ENCODE measurements around the gene ETV1.

ETV1 gene

DNA sequence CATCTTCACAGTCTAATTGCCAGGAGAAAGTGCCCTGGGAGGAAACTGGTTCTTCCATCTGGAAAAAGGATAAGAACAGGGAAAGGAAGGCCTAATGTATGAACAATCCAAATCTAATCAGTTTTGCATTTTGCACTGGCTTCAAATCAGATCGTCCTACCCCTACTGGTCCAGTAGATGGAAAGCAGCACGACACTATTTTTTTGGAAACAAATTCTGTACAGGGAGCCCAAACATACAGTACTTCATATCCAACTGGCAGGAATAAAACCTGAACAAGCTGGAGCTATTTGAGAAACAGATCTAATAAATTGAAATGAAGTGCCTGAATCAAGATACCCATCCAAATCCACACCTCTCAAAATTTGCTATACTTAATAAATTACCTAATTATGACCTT, 36.5 kb downstream of the ETV1 start:
- TF ChIP-seq, protein P1, sequence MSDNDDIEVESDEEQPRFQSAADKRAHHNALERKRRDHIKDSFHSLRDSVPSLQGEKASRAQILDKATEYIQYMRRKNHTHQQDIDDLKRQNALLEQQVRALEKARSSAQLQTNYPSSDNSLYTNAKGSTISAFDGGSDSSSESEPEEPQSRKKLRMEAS (IDR thresholded peaks at IDR 0.05) = no peak
- TF ChIP-seq USF1 (IDR thresholded peaks at IDR 0.05) (no peak), YY1 (IDR thresholded peaks at IDR 0.05; ENCODE audit: low read depth) (no peak), FOXM1 (IDR thresholded peaks at IDR 0.05; ENCODE audit: borderline replicate concordance, low read depth) (no peak), TAF1 (IDR thresholded peaks at IDR 0.05; ENCODE audit: low read depth) (no peak), NFIC (IDR thresholded peaks at IDR 0.05) (no peak), EP300 (IDR thresholded peaks at IDR 0.05; ENCODE audit: borderline replicate concordance) (no peak)

- no peak for TF ChIP-seq EP300 (IDR thresholded peaks at IDR 0.05; ENCODE audit: borderline replicate concordance)
- no peak for TF ChIP-seq EGR1 (IDR thresholded peaks at IDR 0.05)
- TF ChIP-seq, protein P1 (IDR thresholded peaks at IDR 0.05) = no peak
- TF ChIP-seq TEAD4 (IDR thresholded peaks at IDR 0.05) = no peak
- no peak for TF ChIP-seq USF1 (IDR thresholded peaks at IDR 0.05)
- TF ChIP-seq CREB1 (IDR thresholded peaks at IDR 0.05; ENCODE audit: low read depth) = no peak
- TF ChIP-seq FOXM1 (IDR thresholded peaks at IDR 0.05; ENCODE audit: borderline replicate concordance, low read depth) = no peak
- TF ChIP-seq NFIC (IDR thresholded peaks at IDR 0.05) = no peak
- TF ChIP-seq RAD21 (IDR thresholded peaks at IDR 0.05; ENCODE audit: low read depth) = no peak
- TF ChIP-seq TCF12 (IDR thresholded peaks at IDR 0.05; ENCODE audit: low read depth) = no peak
These were observed 39.5 kb downstream of the ETV1 start for GRCh38 chr7:13949939-13950338.

DNA sequence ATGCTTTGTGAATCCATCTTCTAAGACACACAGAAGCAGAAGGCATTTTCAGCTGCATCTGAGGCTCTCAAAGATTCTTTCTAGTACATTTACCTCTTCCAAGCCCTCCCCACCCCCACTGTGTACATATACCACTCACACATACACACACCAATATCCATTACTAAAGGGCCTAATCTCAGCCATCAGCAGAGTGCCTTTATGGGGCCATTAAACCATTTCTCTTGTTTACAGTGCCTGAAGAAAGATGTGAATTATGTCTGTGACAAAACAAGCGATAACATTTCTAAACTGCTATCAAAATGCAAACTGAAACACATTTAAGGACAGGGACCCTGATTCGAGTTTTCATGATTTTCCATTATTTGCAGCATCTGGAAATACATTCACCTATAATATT, 40.0 kb downstream of the ETV1 start:
- TF ChIP-seq CEBPB (IDR thresholded peaks at IDR 0.05) = no peak
- no peak for TF ChIP-seq TCF12 (IDR thresholded peaks at IDR 0.05; ENCODE audit: low read depth)
- TF ChIP-seq RAD21 (IDR thresholded peaks at IDR 0.05; ENCODE audit: low read depth) = no peak
- no peak for TF ChIP-seq ZBTB7A (IDR thresholded peaks at IDR 0.05; ENCODE audit: low read depth)
- TF ChIP-seq NFIC (IDR thresholded peaks at IDR 0.05) = no peak
- no peak for TF ChIP-seq USF1 (IDR thresholded peaks at IDR 0.05)
- no peak for TF ChIP-seq CREB1 (IDR thresholded peaks at IDR 0.05; ENCODE audit: low read depth)
- TF ChIP-seq TAF1 (IDR thresholded peaks at IDR 0.05; ENCODE audit: low read depth) = no peak
- no peak for TF ChIP-seq EGR1 (IDR thresholded peaks at IDR 0.05)
- TF ChIP-seq TEAD4 (IDR thresholded peaks at IDR 0.05) = no peak
- no peak for TF ChIP-seq FOXM1 (IDR thresholded peaks at IDR 0.05; ENCODE audit: borderline replicate concordance, low read depth)

DNA sequence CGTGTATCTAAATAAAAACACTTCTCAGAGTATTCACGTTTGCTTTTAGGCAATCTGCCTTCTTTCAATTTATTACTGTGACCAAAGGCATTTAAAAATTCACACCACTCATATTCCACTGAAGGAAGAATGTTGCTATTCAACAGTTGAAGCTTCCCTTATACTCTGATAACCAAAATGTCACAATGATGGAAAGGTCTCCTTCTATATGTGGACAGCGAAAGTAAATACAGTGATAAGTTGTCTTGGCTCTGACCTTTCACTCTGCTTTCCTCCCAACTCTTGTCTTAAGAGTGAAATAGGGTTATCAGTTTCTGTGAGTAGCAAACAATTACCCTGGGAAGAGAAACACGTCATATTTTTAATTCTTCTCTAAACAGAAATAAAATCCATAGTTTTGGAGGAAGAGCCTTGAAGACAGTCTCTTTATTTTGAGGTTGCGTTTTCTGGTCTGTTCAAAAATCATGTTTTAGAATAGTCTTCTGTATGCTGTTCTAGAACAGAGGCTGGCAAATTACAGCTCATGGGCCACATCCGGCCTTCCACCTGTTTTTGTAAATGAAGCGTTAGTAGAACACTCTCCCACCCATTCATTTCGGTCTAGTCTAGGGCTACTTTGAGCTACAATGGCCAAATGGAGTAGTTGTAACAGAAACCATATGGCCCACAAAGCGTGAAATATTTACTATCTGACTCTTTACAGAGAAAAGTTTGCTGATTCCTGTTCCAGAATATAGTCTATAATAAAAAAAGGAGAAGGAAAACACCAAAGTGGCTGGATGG, 41.3 kb downstream of the ETV1 start:
- TF ChIP-seq ZBTB7A (IDR thresholded peaks at IDR 0.05; ENCODE audit: low read depth) (no peak), USF1 (IDR thresholded peaks at IDR 0.05) (no peak), EGR1 (IDR thresholded peaks at IDR 0.05) (no peak), EP300 (IDR thresholded peaks at IDR 0.05; ENCODE audit: borderline replicate concordance) (no peak), NFIC (IDR thresholded peaks at IDR 0.05) (no peak), TEAD4 (IDR thresholded peaks at IDR 0.05) (no peak), TAF1 (IDR thresholded peaks at IDR 0.05; ENCODE audit: low read depth) (no peak), TCF12 (IDR thresholded peaks at IDR 0.05; ENCODE audit: low read depth) (no peak), FOXM1 (IDR thresholded peaks at IDR 0.05; ENCODE audit: borderline replicate concordance, low read depth) (no peak)
- TF ChIP-seq, protein P1 (IDR thresholded peaks at IDR 0.05) = no peak

DNA sequence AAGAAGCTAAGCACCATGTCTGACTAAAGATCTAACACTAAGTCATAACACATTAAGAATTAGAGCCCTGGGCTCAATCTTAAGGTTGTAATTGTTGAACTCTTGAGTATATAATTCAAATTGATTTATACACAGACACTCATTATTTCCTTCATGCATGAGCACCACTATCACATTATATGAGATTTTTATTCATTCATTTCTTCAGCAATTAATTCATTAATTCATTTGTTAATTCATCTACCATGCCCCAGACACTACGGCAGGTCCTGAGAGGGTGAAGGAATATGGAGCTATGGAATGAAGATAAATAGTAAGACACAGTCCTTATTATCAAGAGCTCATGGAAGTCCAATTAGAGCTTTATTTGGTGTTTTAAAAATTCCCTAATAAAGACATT, 41.9 kb downstream of the ETV1 start:
- TF ChIP-seq TCF12 (IDR thresholded peaks at IDR 0.05; ENCODE audit: low read depth) (no peak), NFIC (IDR thresholded peaks at IDR 0.05) (no peak), RAD21 (IDR thresholded peaks at IDR 0.05; ENCODE audit: low read depth) (no peak), ZBTB7A (IDR thresholded peaks at IDR 0.05; ENCODE audit: low read depth) (no peak), EGR1 (IDR thresholded peaks at IDR 0.05) (no peak), CREB1 (IDR thresholded peaks at IDR 0.05; ENCODE audit: low read depth) (no peak)

- no peak for TF ChIP-seq FOXM1 (IDR thresholded peaks at IDR 0.05; ENCODE audit: borderline replicate concordance, low read depth)
- TF ChIP-seq TCF12 (IDR thresholded peaks at IDR 0.05; ENCODE audit: low read depth) = no peak
- no peak for TF ChIP-seq TAF1 (IDR thresholded peaks at IDR 0.05; ENCODE audit: low read depth)
- TF ChIP-seq REST (IDR thresholded peaks at IDR 0.05; ENCODE audit: low read depth) = no peak
- no peak for TF ChIP-seq USF1 (IDR thresholded peaks at IDR 0.05)
- no peak for TF ChIP-seq TEAD4 (IDR thresholded peaks at IDR 0.05)
- TF ChIP-seq YY1 (IDR thresholded peaks at IDR 0.05; ENCODE audit: low read depth) = no peak
- no peak for TF ChIP-seq ZBTB7A (IDR thresholded peaks at IDR 0.05; ENCODE audit: low read depth)
- TF ChIP-seq CREB1 (IDR thresholded peaks at IDR 0.05; ENCODE audit: low read depth) = no peak
- TF ChIP-seq EP300 (IDR thresholded peaks at IDR 0.05; ENCODE audit: borderline replicate concordance) = no peak
These were observed 43.3 kb downstream of the ETV1 start for GRCh38 chr7:13946181-13946580.
